Trophoblast cell (in vitro differentiated cells and primary cell): ENCODE measurements around the gene DNAH1.
A peak's percentile ranks its signal among the peaks of the same experiment; 100 is the strongest.

Experiments
- DNase-seq, 2 donors: peaks; one replicate each; pipeline ENCODE4 v3.0.0-alpha.2; 2016
- H2AFZ ChIP-seq: 2 replicates; pipeline ENCODE4 v1.6.1; 2013; ENCODE audit warnings: low read length, moderate library complexity, mild to moderate bottlenecking; ENCODE audit not compliant: insufficient read depth, poor library complexity
- H2AK5ac ChIP-seq: 2 replicates; pipeline ENCODE4 v1.6.1; 2013; ENCODE audit warnings: mild to moderate bottlenecking, low read length
- H2BK120ac ChIP-seq: 2 replicates; pipeline ENCODE4 v1.6.1; 2013; ENCODE audit warnings: low read length, mild to moderate bottlenecking, moderate library complexity; ENCODE audit not compliant: insufficient read depth, poor library complexity
- H2BK12ac ChIP-seq: 2 replicates; pipeline ENCODE4 v1.6.1; 2013; ENCODE audit warnings: mild to moderate bottlenecking, low read length, moderate library complexity
- H2BK5ac ChIP-seq: 2 replicates; pipeline ENCODE4 v1.6.1; 2013; ENCODE audit warnings: low read length, low read depth, moderate library complexity, mild to moderate bottlenecking; ENCODE audit not compliant: poor library complexity
- H3K14ac ChIP-seq: 2 replicates; pipeline ENCODE4 v1.6.1; 2013; ENCODE audit warnings: mild to moderate bottlenecking, low read length
- H3K18ac ChIP-seq: 2 replicates; pipeline ENCODE4 v1.6.1; 2013; ENCODE audit warnings: mild to moderate bottlenecking, low read length
- H3K23ac ChIP-seq: 2 replicates; pipeline ENCODE4 v1.6.1; 2013; ENCODE audit warnings: low read length
- H3K27ac ChIP-seq: 2 replicates; pipeline ENCODE4 v1.5.1; 2013; ENCODE audit warnings: low read depth, mild to moderate bottlenecking, inconsistent platforms, low read length, moderate library complexity
- H3K27me3 ChIP-seq: 2 replicates; pipeline ENCODE4 v1.6.1; 2013; ENCODE audit warnings: inconsistent platforms, mild to moderate bottlenecking, low read length, moderate library complexity; ENCODE audit not compliant: insufficient read depth
- H3K36me3 ChIP-seq, 2 experiments: 1 replicate in 1 of 2; 2 replicates in 1 of 2; pipeline ENCODE4 v1.6.1; 2013; ENCODE audit warnings: low read length in 2 of 2, mild to moderate bottlenecking in 2 of 2, moderate library complexity in 1 of 2; ENCODE audit not compliant: insufficient read depth in 2 of 2, control insufficient read depth in 1 of 2
- H3K4ac ChIP-seq: 2 replicates; pipeline ENCODE4 v1.6.1; 2013; ENCODE audit warnings: low read depth, mild to moderate bottlenecking, low read length, moderate library complexity
- H3K4me1 ChIP-seq, 2 experiments: 1 replicate in 1 of 2; 2 replicates in 1 of 2; pipeline ENCODE4 v1.6.1; 2013; ENCODE audit warnings: low read length in 2 of 2, mild to moderate bottlenecking in 2 of 2, moderate library complexity in 1 of 2; ENCODE audit not compliant: insufficient read depth in 2 of 2, control insufficient read depth in 1 of 2
- H3K4me2 ChIP-seq: 2 replicates; pipeline ENCODE4 v1.6.1; 2013; ENCODE audit warnings: inconsistent platforms, mild to moderate bottlenecking, low read length, moderate library complexity
- H3K4me3 ChIP-seq: 2 replicates; pipeline ENCODE4 v1.5.1; 2013; ENCODE audit warnings: mild to moderate bottlenecking, low read depth, low read length, inconsistent platforms
- H3K79me1 ChIP-seq: one replicate; pipeline ENCODE4 v1.6.1; 2013; ENCODE audit warnings: low read length
- H3K79me2 ChIP-seq: 2 replicates; pipeline ENCODE4 v1.6.1; 2013; ENCODE audit warnings: low read length, mild to moderate bottlenecking; ENCODE audit not compliant: control insufficient read depth, insufficient read depth, poor library complexity
- H3K9ac ChIP-seq: 2 replicates; pipeline ENCODE4 v1.6.1; 2013; ENCODE audit warnings: mild to moderate bottlenecking, low read length
- H3K9me3 ChIP-seq: 2 replicates; pipeline ENCODE4 v1.6.1; 2013; ENCODE audit warnings: low read depth, mild to moderate bottlenecking, control low read depth, inconsistent platforms, low read length; ENCODE audit not compliant: insufficient read depth
- H4K12ac ChIP-seq: 2 replicates; pipeline ENCODE4 v1.6.1; 2013; ENCODE audit warnings: low read depth, mild to moderate bottlenecking, low read length, moderate library complexity
- H4K8ac ChIP-seq: 2 replicates; pipeline ENCODE4 v1.6.1; 2013; ENCODE audit warnings: low read depth, mild to moderate bottlenecking, low read length, moderate library complexity
- H4K91ac ChIP-seq: one replicate; pipeline ENCODE4 v1.6.1; 2013; ENCODE audit warnings: low read depth, mild to moderate bottlenecking, low read length, moderate library complexity
- WGBS: extraction: QIAGEN DNeasy Blood & Tissue Kit; methylation state at CpG from one replicate; pipeline ENCODE4 v1.1.7; 2013; ENCODE audit warnings: missing lambda C conversion rate; ENCODE audit not compliant: insufficient read length, insufficient coverage; ENCODE audit errors: extremely low coverage; 5-methylcytosine and 5-hydroxymethylcytosine counted together

The DNAH1 gene

GRCh38 chr3:52383446-52383845 is 67.3 kb downstream of the DNAH1 start:
- Histone ChIP-seq H3K36me3 (no peaks in the 10 kb centered on the region), H3K4me3 (peak overlapping the region; percentile 31), H4K12ac (no peak overlapping the region), H3K79me1 (no peaks in the 10 kb centered on the region), H3K9me3 (peaks cover 5% of the 10 kb centered on the region), H3K4me1 (no peaks in the 10 kb centered on the region), H3K4ac (no peak overlapping the region), H3K23ac (no peak overlapping the region), H3K79me2 (no peaks in the 10 kb centered on the region), H3K27me3 (no peaks in the 10 kb centered on the region), H3K14ac (no peak overlapping the region), H2BK12ac (no peak overlapping the region), H2AFZ (no peak overlapping the region), H3K18ac (no peak overlapping the region), H3K4me2 (no peak overlapping the region), H2BK120ac (no peak overlapping the region), H2AK5ac (no peak overlapping the region), H4K91ac (no peak overlapping the region), H4K8ac (no peak overlapping the region), H2BK5ac (no peak overlapping the region), H3K27ac (no peak overlapping the region), H3K9ac (no peak overlapping the region)
- DNase-seq, result no peak
- WGBS, result no CpG with 5 or more reads among the region's 14 CpGs

GRCh38 chr3:52384019-52384761 is 68.1 kb downstream of the DNAH1 start:
- WGBS, result no CpG with 5 or more reads among the region's 9 CpGs
- no peaks in the 10 kb centered on the region for H3K4me1 ChIP-seq
- no peak overlapping the region for H3K14ac ChIP-seq

GRCh38 chr3:52385157-52385556 is 69.0 kb downstream of the DNAH1 start:
- Histone ChIP-seq H3K4me2 (no peak overlapping the region), H3K4ac (no peak overlapping the region), H3K14ac (no peak overlapping the region), H2BK120ac (no peak overlapping the region), H3K4me1 (no peaks in the 10 kb centered on the region), H2AFZ (no peak overlapping the region), H2BK5ac (no peak overlapping the region), H3K79me1 (no peaks in the 10 kb centered on the region), H3K79me2 (no peaks in the 10 kb centered on the region), H2AK5ac (no peak overlapping the region), H4K91ac (no peak overlapping the region), H3K23ac (no peak overlapping the region), H4K8ac (no peak overlapping the region), H3K27me3 (no peaks in the 10 kb centered on the region), H3K36me3 (no peaks in the 10 kb centered on the region), H3K9me3 (peaks cover 5% of the 10 kb centered on the region), H2BK12ac (no peak overlapping the region), H4K12ac (no peak overlapping the region), H3K27ac (no peak overlapping the region), H3K18ac (no peak overlapping the region), H3K4me3 (no peak overlapping the region), H3K9ac (no peak overlapping the region)
- DNase-seq, result peak in 1 of 2 donors; percentile 49
- no CpG with 5 or more reads among the region's 10 CpGs for WGBS

More at GRCh38 chr3:52384019-52384761, 68.1 kb downstream of the DNAH1 start:
- H3K36me3 ChIP-seq, result no peaks in the 10 kb centered on the region
- H4K8ac ChIP-seq, result no peak overlapping the region
- no peaks in the 10 kb centered on the region for H3K79me2 ChIP-seq
- no peak overlapping the region for H3K23ac ChIP-seq
- H3K4me3 ChIP-seq, result no peak overlapping the region
- H4K91ac ChIP-seq, result no peak overlapping the region
- no peaks in the 10 kb centered on the region for H3K27me3 ChIP-seq
- no peak overlapping the region for H4K12ac ChIP-seq
- no peak for DNase-seq
- no peak overlapping the region for H2BK12ac ChIP-seq
- H3K27ac ChIP-seq, result no peak overlapping the region
- H3K4me2 ChIP-seq, result no peak overlapping the region
- no peak overlapping the region for H2BK120ac ChIP-seq
- H2BK5ac ChIP-seq, result no peak overlapping the region
- H2AFZ ChIP-seq, result no peak overlapping the region
- H3K4ac ChIP-seq, result no peak overlapping the region
- H3K9ac ChIP-seq, result no peak overlapping the region
- peaks cover 5% of the 10 kb centered on the region for H3K9me3 ChIP-seq
- H3K18ac ChIP-seq, result no peak overlapping the region
- no peaks in the 10 kb centered on the region for H3K79me1 ChIP-seq
- no peak overlapping the region for H2AK5ac ChIP-seq

- Histone ChIP-seq H2BK5ac (no peak overlapping the region), H3K23ac (no peak overlapping the region), H3K18ac (no peak overlapping the region), H3K4me3 (no peak overlapping the region), H3K4me2 (no peak overlapping the region), H3K9me3 (peaks cover 8% of the 10 kb centered on the region), H3K9ac (no peak overlapping the region), H2BK12ac (no peak overlapping the region), H3K27me3 (no peaks in the 10 kb centered on the region), H3K27ac (no peak overlapping the region), H2AFZ (no peak overlapping the region), H3K4me1 (no peaks in the 10 kb centered on the region), H4K8ac (no peak overlapping the region), H3K79me2 (no peaks in the 10 kb centered on the region), H2BK120ac (no peak overlapping the region), H3K14ac (no peak overlapping the region), H4K12ac (no peak overlapping the region), H2AK5ac (no peak overlapping the region), H3K4ac (no peak overlapping the region), H3K36me3 (no peaks in the 10 kb centered on the region), H3K79me1 (no peaks in the 10 kb centered on the region), H4K91ac (no peak overlapping the region)
- no CpG with 5 or more reads among the region's 2 CpGs for WGBS
- no peak for DNase-seq
These were observed 71.4 kb downstream of the DNAH1 start for GRCh38 chr3:52387481-52387880.
